Measurements from ENCODE around the gene DISC1.

- TF ChIP-seq ZNF384 (IDR thresholded peaks at IDR 0.05) (no peak), TARDBP (IDR thresholded peaks at IDR 0.05) (no peak), HDGF (IDR thresholded peaks at IDR 0.05; ENCODE audit: borderline replicate concordance) (no peak), FOXA1 (IDR thresholded peaks at IDR 0.05) (no peak), ELF4 (IDR thresholded peaks at IDR 0.05) (no peak)
Measured at GRCh38 chr1:231936983-231937775, 310.6 kb downstream of the DISC1 start.
